ENCODE data around the gene CTNNA3. TPM values are rescaled to one million over a fixed set of nuclear protein-coding genes. Genes with fewer than 3 reads are reported as not detected.

Gene CTNNA3
- total RNA-seq, 4 donors from 2014 or later, result 0.47 to 3.3 (median 0.80) TPM; not detected in 1

GRCh38 chr10:67331121-67331910 lies 364.7 kb downstream of the CTNNA3 start:
- no peaks in the 10 kb centered on the region for H3K9me3 ChIP-seq
- no peaks in the 10 kb centered on the region for H3K4me1 ChIP-seq
- no peak for DNase-seq
- H3K27ac ChIP-seq, result no peak overlapping the region
- TF ChIP-seq POLR2A (IDR thresholded peaks at IDR 0.05) (no peak), CTCF (IDR thresholded peaks at IDR 0.05) (no peak)
- H3K36me3 ChIP-seq, result no peaks in the 10 kb centered on the region
- H3K27me3 ChIP-seq, result no peaks in the 10 kb centered on the region
- no peak overlapping the region for H3K4me3 ChIP-seq

GRCh38 chr10:67327626-67328535 lies 368.1 kb downstream of the CTNNA3 start:
- no peak for TF ChIP-seq POLR2A (IDR thresholded peaks at IDR 0.05)
- no peak for TF ChIP-seq CTCF (IDR thresholded peaks at IDR 0.05)
- Histone ChIP-seq H3K4me3 (no peak overlapping the region), H3K4me1 (no peaks in the 10 kb centered on the region), H3K27ac (no peak overlapping the region), H3K9me3 (no peaks in the 10 kb centered on the region), H3K27me3 (no peaks in the 10 kb centered on the region), H3K36me3 (no peaks in the 10 kb centered on the region)
- no peak for DNase-seq

- Histone ChIP-seq H3K4me1 (no peaks in the 10 kb centered on the region), H3K27me3 (no peaks in the 10 kb centered on the region), H3K4me3 (no peak overlapping the region), H3K27ac (no peak overlapping the region), H3K36me3 (no peaks in the 10 kb centered on the region), H3K9me3 (no peaks in the 10 kb centered on the region)
- DNase-seq, result no peak
- TF ChIP-seq CTCF (IDR thresholded peaks at IDR 0.05) (no peak), POLR2A (IDR thresholded peaks at IDR 0.05) (no peak)
Observed at GRCh38 chr10:67319976-67320375, 376.0 kb downstream of the CTNNA3 start.

- Histone ChIP-seq H3K4me1 (no peaks in the 10 kb centered on the region), H3K27me3 (no peaks in the 10 kb centered on the region), H3K27ac (no peak overlapping the region), H3K9me3 (no peaks in the 10 kb centered on the region), H3K36me3 (no peaks in the 10 kb centered on the region), H3K4me3 (no peak overlapping the region)
- no peak for DNase-seq
- no peak for TF ChIP-seq CTCF (IDR thresholded peaks at IDR 0.05)
- no peak for TF ChIP-seq POLR2A (IDR thresholded peaks at IDR 0.05)
Observed at GRCh38 chr10:67308912-67309311, 387.1 kb downstream of the CTNNA3 start.

- Histone ChIP-seq H3K36me3 (no peaks in the 10 kb centered on the region), H3K4me1 (no peaks in the 10 kb centered on the region), H3K27me3 (no peaks in the 10 kb centered on the region), H3K9me3 (no peaks in the 10 kb centered on the region), H3K27ac (no peak overlapping the region), H3K4me3 (no peak overlapping the region)
- TF ChIP-seq POLR2A (IDR thresholded peaks at IDR 0.05) (no peak), CTCF (IDR thresholded peaks at IDR 0.05) (peak in 3 of 6 experiments; percentile 37 to 45 (median 42))
- DNase-seq, result no peak
Observed at GRCh38 chr10:67306588-67307205, 389.3 kb downstream of the CTNNA3 start.
